Skin epidermis (tissue), 12 donors: Measurements from ENCODE around the gene LMAN2L.

ENCODE experiments used
- H3K27ac ChIP-seq, 21 experiments: fragments of 200-600 bp; sonication (generic) in 11 of 21; one replicate each; pipeline ENCODE4 v1.5.0; 2020; ENCODE audit warnings: mild to moderate bottlenecking in 3 of 21, inconsistent platforms in 2 of 21, moderate library complexity in 2 of 21
- H3K4me3 ChIP-seq, 7 experiments: fragments of 200-600 bp; sonication (generic) in 2 of 7; one replicate each; pipeline ENCODE4 v1.5.0; 2020; ENCODE audit warnings: inconsistent platforms in 2 of 7, mild to moderate bottlenecking in 2 of 7, moderate library complexity in 1 of 7

Gene LMAN2L

GRCh38 chr2:96760986-96761832 is 21.3 kb upstream of the LMAN2L start:
- peak overlapping the region in 19 of 21 experiments; percentile 39 to 87 (median 77) for H3K27ac ChIP-seq

GRCh38 chr2:96760036-96760985 is 20.4 kb upstream of the LMAN2L start, which contains the start of gene CNNM4:
TSS of gene CNNM4 (plus strand) at chr2:96760902. CDS start at chr2:96761000, 98 bp downstream.
- peak within 1 kb of the TSS; percentile 47 to 62 (median 56) for H3K4me3 ChIP-seq
- peak within 1 kb of the TSS in 20 of 21 experiments; percentile 32 to 87 (median 78) for H3K27ac ChIP-seq

More at GRCh38 chr2:96760986-96761832, 21.3 kb upstream of the LMAN2L start:
- peak overlapping the region; percentile 47 to 62 (median 56) for H3K4me3 ChIP-seq

- peak overlapping the region in 4 of 21 experiments; percentile 75 to 87 (median 82) for H3K27ac ChIP-seq
- H3K4me3 ChIP-seq: no peak overlapping the region
Observed at GRCh38 chr2:96759548-96759947, 19.7 kb upstream of the LMAN2L start.

- Histone ChIP-seq H3K27ac (peak overlapping the region in 1 of 21 experiments; percentile 87), H3K4me3 (no peak overlapping the region)
Observed at GRCh38 chr2:96758987-96759386, 19.1 kb upstream of the LMAN2L start.

- H3K27ac ChIP-seq: peak overlapping the region in 1 of 21 experiments; percentile 12
- no peak overlapping the region for H3K4me3 ChIP-seq
Observed at GRCh38 chr2:96757477-96757860, 17.6 kb upstream of the LMAN2L start.

GRCh38 chr2:96756788-96757476 is 17.1 kb upstream of the LMAN2L start:
- Histone ChIP-seq H3K27ac (no peak overlapping the region), H3K4me3 (no peak overlapping the region)

GRCh38 chr2:96754317-96754716 is 14.5 kb upstream of the LMAN2L start:
- Histone ChIP-seq H3K4me3 (no peak overlapping the region), H3K27ac (no peak overlapping the region)

- H3K4me3 ChIP-seq: no peak overlapping the region
- no peak overlapping the region for H3K27ac ChIP-seq
Observed at GRCh38 chr2:96753661-96754282, 13.9 kb upstream of the LMAN2L start.

GRCh38 chr2:96751800-96752199 is 11.9 kb upstream of the LMAN2L start:
- no peak overlapping the region for H3K27ac ChIP-seq
- no peak overlapping the region for H3K4me3 ChIP-seq

- Histone ChIP-seq H3K27ac (no peak overlapping the region), H3K4me3 (no peak overlapping the region)
Observed at GRCh38 chr2:96747061-96747617, 7.3 kb upstream of the LMAN2L start.

- H3K4me3 ChIP-seq: peak overlapping the region; percentile 58 to 76 (median 72)
- peak overlapping the region in 20 of 21 experiments; percentile 58 to 90 (median 82) for H3K27ac ChIP-seq
Observed at GRCh38 chr2:96739076-96739632, 710 bp downstream of the LMAN2L start.

- Histone ChIP-seq H3K27ac (peak overlapping the region in 2 of 21 experiments; percentile 23 to 27), H3K4me3 (no peak overlapping the region)
Observed at GRCh38 chr2:96737831-96738230, 2.0 kb downstream of the LMAN2L start.

GRCh38 chr2:96737251-96737650 is 2.6 kb downstream of the LMAN2L start:
- Histone ChIP-seq H3K4me3 (no peak overlapping the region), H3K27ac (no peak overlapping the region)

- H3K27ac ChIP-seq: no peak overlapping the region
Observed at GRCh38 chr2:96734880-96735583, 4.8 kb downstream of the LMAN2L start.

GRCh38 chr2:96733931-96734330 is 5.9 kb downstream of the LMAN2L start:
- H3K4me3 ChIP-seq: no peak overlapping the region
- H3K27ac ChIP-seq: no peak overlapping the region

More at GRCh38 chr2:96734880-96735583, 4.8 kb downstream of the LMAN2L start:
- no peak overlapping the region for H3K4me3 ChIP-seq

- H3K4me3 ChIP-seq: no peak overlapping the region
- no peak overlapping the region for H3K27ac ChIP-seq
Observed at GRCh38 chr2:96730212-96730611, 9.7 kb downstream of the LMAN2L start.

GRCh38 chr2:96729748-96730147 is 10.1 kb downstream of the LMAN2L start:
- no peak overlapping the region for H3K27ac ChIP-seq

GRCh38 chr2:96727431-96727830 is 12.4 kb downstream of the LMAN2L start:
- Histone ChIP-seq H3K27ac (no peak overlapping the region), H3K4me3 (no peak overlapping the region)

More at GRCh38 chr2:96729748-96730147, 10.1 kb downstream of the LMAN2L start:
- H3K4me3 ChIP-seq: no peak overlapping the region
